HL-60/S4 treated with phorbol 12-myristate 13-acetate at 8.2 ng/mL for 4 days and 3 days (cell line): ENCODE measurements around the gene ARPC1A.
"Not testable (repeated sequence)": the region's sequence is repeated elsewhere in the genome, so short reads cannot be mapped to it uniquely, and the experiment has no call there.

Experiments
- in situ Hi-C: fragments of 300-500 bp; cut with MboI; formaldehyde crosslinking; loops from 2 replicates; pipeline ENCODE4 v1.15.0; 2022; ENCODE audit warnings: low sequenced_read_pairs

ARPC1A gene

GRCh38 chr7:99366646-99367045 is 40.9 kb downstream of the ARPC1A start:
- in situ Hi-C loops, result no loop called here

GRCh38 chr7:99368750-99369389 is 43.2 kb downstream of the ARPC1A start:
- in situ Hi-C loops, result no loop called here

GRCh38 chr7:99369767-99370391 is 44.2 kb downstream of the ARPC1A start:
- in situ Hi-C loops, result no loop called here

GRCh38 chr7:99371376-99371920 is 45.8 kb downstream of the ARPC1A start:
- in situ Hi-C loops, result no loop called here

GRCh38 chr7:99372275-99373090 is 46.8 kb downstream of the ARPC1A start:
- in situ Hi-C loops, result no loop called here

- in situ Hi-C loops, result no loop called here
Observed at GRCh38 chr7:99373091-99374066, 47.7 kb downstream of the ARPC1A start.

GRCh38 chr7:99374111-99375064 is 48.7 kb downstream of the ARPC1A start, which contains the start of gene ARPC1B:
Gene ARPC1B, plus strand, starts transcription at chr7:99374730. Its CDS starts 10,985 bp downstream, at chr7:99385715.
- in situ Hi-C loops, result no loop called here

GRCh38 chr7:99375070-99375807 is 49.5 kb downstream of the ARPC1A start:
- in situ Hi-C loops, result no loop called here

GRCh38 chr7:99379043-99379577 is 53.4 kb downstream of the ARPC1A start:
- in situ Hi-C loops, result no loop called here

- in situ Hi-C loops, result not testable (repeated sequence)
Observed at GRCh38 chr7:99379693-99380031, 54.0 kb downstream of the ARPC1A start.

- in situ Hi-C loops, result no loop called here
Observed at GRCh38 chr7:99380032-99380822, 54.5 kb downstream of the ARPC1A start.

- in situ Hi-C loops, result no loop called here
Observed at GRCh38 chr7:99380823-99381663, 55.3 kb downstream of the ARPC1A start.

GRCh38 chr7:99381664-99382075 is 56.0 kb downstream of the ARPC1A start:
- in situ Hi-C loops, result no loop called here

GRCh38 chr7:99383203-99383602 is 57.5 kb downstream of the ARPC1A start:
- in situ Hi-C loops, result no loop called here

- in situ Hi-C loops, result no loop called here
Observed at GRCh38 chr7:99383791-99384370, 58.2 kb downstream of the ARPC1A start.

- in situ Hi-C loops, result no loop called here
Observed at GRCh38 chr7:99384523-99384922, 58.8 kb downstream of the ARPC1A start.
